Breast epithelium (tissue), 3 donors: Measurements from ENCODE around the gene BTC.

Source experiments
- POLR2A ChIP-seq: fragments of 450-650 bp; IDR thresholded peaks from one replicate; pipeline ENCODE4 v1.6.1; 2016; ENCODE audit warnings: antibody characterized with exemption, mild to moderate bottlenecking, moderate library complexity
- TF ChIP-seq, protein P1 (sequence below), 3 donors: fragments of 450-650 bp; IDR thresholded peaks; one replicate each; pipeline ENCODE4 v1.5.1; 2016 to 2017; ENCODE audit warnings: antibody characterized with exemption in 3 of 3, mild to moderate bottlenecking in 3 of 3, moderate library complexity in 3 of 3

DNA sequence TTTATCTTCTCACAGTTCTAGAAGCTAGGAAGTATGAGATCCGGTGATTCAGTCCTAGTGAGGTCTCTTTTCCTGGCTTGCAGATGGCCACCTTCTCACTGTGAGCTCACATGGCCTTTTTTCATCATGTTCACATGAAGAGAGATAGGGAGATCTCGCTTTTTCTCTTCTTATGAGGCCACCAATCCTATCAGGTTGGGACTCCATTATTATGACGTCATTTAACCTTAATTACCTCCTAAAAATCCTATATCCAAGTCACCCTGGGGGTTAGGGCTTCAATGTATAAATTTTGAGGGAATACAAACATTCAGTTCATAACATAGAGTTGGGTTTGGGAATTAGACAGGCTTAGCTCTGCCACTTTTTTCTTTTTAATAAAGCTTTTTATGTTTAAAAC lies 6.0 kb upstream of the BTC start:
- TF ChIP-seq, protein P1, sequence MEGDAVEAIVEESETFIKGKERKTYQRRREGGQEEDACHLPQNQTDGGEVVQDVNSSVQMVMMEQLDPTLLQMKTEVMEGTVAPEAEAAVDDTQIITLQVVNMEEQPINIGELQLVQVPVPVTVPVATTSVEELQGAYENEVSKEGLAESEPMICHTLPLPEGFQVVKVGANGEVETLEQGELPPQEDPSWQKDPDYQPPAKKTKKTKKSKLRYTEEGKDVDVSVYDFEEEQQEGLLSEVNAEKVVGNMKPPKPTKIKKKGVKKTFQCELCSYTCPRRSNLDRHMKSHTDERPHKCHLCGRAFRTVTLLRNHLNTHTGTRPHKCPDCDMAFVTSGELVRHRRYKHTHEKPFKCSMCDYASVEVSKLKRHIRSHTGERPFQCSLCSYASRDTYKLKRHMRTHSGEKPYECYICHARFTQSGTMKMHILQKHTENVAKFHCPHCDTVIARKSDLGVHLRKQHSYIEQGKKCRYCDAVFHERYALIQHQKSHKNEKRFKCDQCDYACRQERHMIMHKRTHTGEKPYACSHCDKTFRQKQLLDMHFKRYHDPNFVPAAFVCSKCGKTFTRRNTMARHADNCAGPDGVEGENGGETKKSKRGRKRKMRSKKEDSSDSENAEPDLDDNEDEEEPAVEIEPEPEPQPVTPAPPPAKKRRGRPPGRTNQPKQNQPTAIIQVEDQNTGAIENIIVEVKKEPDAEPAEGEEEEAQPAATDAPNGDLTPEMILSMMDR (IDR thresholded peaks at IDR 0.05) = no peak
- TF ChIP-seq POLR2A = no peak
